Neural progenitor cell (in vitro differentiated cells): ENCODE data around the gene ATXN10. TPM values are rescaled to one million over a fixed set of nuclear protein-coding genes. Genes with fewer than 3 reads are reported as not detected.

Experiments
- DNase-seq: peaks from one replicate; pipeline ENCODE4 v3.0.0-alpha.2; 2016; ENCODE audit warnings: low spot score
- H2AFZ ChIP-seq: fragments of 200-600 bp; sonication (generic); replicated peaks from 2 replicates; pipeline ENCODE4 v1.6.1; 2016; ENCODE audit warnings: antibody characterized with exemption
- H3F3A ChIP-seq: fragments of 200-600 bp; sonication (generic); 2 replicates; pipeline ENCODE4 v1.6.1; 2016; ENCODE audit warnings: antibody characterized with exemption, low read depth
- H3K27ac ChIP-seq: fragments of 200-600 bp; sonication (generic); 2 replicates; pipeline ENCODE4 v1.5.1; 2016; ENCODE audit warnings: mild to moderate bottlenecking
- H3K27me3 ChIP-seq: fragments of 200-600 bp; sonication (generic); 2 replicates; pipeline ENCODE4 v1.6.1; 2016; ENCODE audit warnings: mild to moderate bottlenecking, moderate library complexity
- H3K36me3 ChIP-seq: fragments of 200-600 bp; sonication (generic); 2 replicates; pipeline ENCODE4 v1.5.1; 2016
- H3K4me1 ChIP-seq: fragments of 200-600 bp; sonication (generic); 2 replicates; pipeline ENCODE4 v1.6.1; 2016; ENCODE audit warnings: mixed run types
- H3K4me2 ChIP-seq: fragments of 200-600 bp; sonication (generic); 2 replicates; pipeline ENCODE4 v1.6.1; 2016
- H3K4me3 ChIP-seq: fragments of 200-600 bp; sonication (generic); 2 replicates; pipeline ENCODE4 v1.5.1; 2016
- H3K79me2 ChIP-seq: fragments of 200-600 bp; sonication (generic); 2 replicates; pipeline ENCODE4 v1.6.1; 2016; ENCODE audit warnings: low read depth
- H3K9ac ChIP-seq: fragments of 200-600 bp; sonication (generic); 2 replicates; pipeline ENCODE4 v1.6.1; 2016
- H3K9me3 ChIP-seq: fragments of 200-600 bp; sonication (generic); 2 replicates; pipeline ENCODE4 v1.5.1; 2016; ENCODE audit warnings: low read depth
- H4K20me1 ChIP-seq: fragments of 200-600 bp; sonication (generic); 2 replicates; pipeline ENCODE4 v1.6.1; 2016; ENCODE audit warnings: low read depth
- H3K27ac Mint-ChIP-seq: 3 replicates; pipeline ENCODE4 v1.8.0; 2021; ENCODE audit warnings: mixed read lengths
- H3K27me3 Mint-ChIP-seq: 2 replicates; pipeline ENCODE4 v1.8.0; 2022; ENCODE audit warnings: low read depth, mild to moderate bottlenecking, inconsistent platforms, moderate library complexity, mixed read lengths; ENCODE audit not compliant: insufficient read depth
- H3K36me3 Mint-ChIP-seq: 3 replicates; pipeline ENCODE4 v1.8.0; 2021; ENCODE audit warnings: mixed read lengths
- H3K4me1 Mint-ChIP-seq: 3 replicates; pipeline ENCODE4 v1.8.0; 2021; ENCODE audit warnings: mixed read lengths
- H3K4me3 Mint-ChIP-seq: 3 replicates; pipeline ENCODE4 v1.8.0; 2021; ENCODE audit warnings: mild to moderate bottlenecking, moderate library complexity, mixed read lengths
- H3K9me3 Mint-ChIP-seq: 3 replicates; pipeline ENCODE4 v1.8.0; 2020; ENCODE audit warnings: mixed read lengths
- CTCF ChIP-seq: fragments of 200-600 bp; sonication (generic); IDR thresholded peaks from 2 replicates; pipeline ENCODE4 v1.5.1; 2017; ENCODE audit warnings: antibody characterized with exemption, mild to moderate bottlenecking
- EZH2 ChIP-seq: fragments of 200-600 bp; sonication (generic); IDR thresholded peaks from 2 replicates; pipeline ENCODE4 v1.6.1; 2017; ENCODE audit warnings: antibody characterized with exemption, mild to moderate bottlenecking, moderate library complexity
- EZH2phosphoT487 ChIP-seq: fragments of 200-600 bp; sonication (generic); IDR thresholded peaks from 2 replicates; pipeline ENCODE4 v1.6.1; 2017; ENCODE audit warnings: antibody characterized with exemption
- total RNA-seq: library from RNA; depleted of rRNA; stranded (reverse); fragments of >200 nt; gene quantifications from 2 replicates; pipeline ENCODE4 v1.2.3, GENCODE V29; 2015; ENCODE audit warnings: low replicate concordance

Gene ATXN10
- total RNA-seq, 1 donor from 2014 or later, result 168 TPM

- no peaks in the 10 kb centered on the region for H3K36me3 Mint-ChIP-seq
Measured at GRCh38 chr22:45890351-45890635, 218.7 kb downstream of the ATXN10 start.

GRCh38 chr22:45891021-45891421 is 219.4 kb downstream of the ATXN10 start:
- H4K20me1 ChIP-seq, result no peaks in the 10 kb centered on the region
- H3K9ac ChIP-seq, result no peak overlapping the region
- no peak overlapping the region for H3K4me2 ChIP-seq
- H3K27me3 Mint-ChIP-seq, result peaks cover 8% of the 10 kb centered on the region
- no peak overlapping the region for H2AFZ ChIP-seq
- no peaks in the 10 kb centered on the region for H3K9me3 ChIP-seq
- no peaks in the 10 kb centered on the region for H3K79me2 ChIP-seq
- H3K27me3 ChIP-seq, result no peaks in the 10 kb centered on the region
- no peak overlapping the region for H3K27ac ChIP-seq
- DNase-seq, result no peak
- no peaks in the 10 kb centered on the region for H3K9me3 Mint-ChIP-seq
- H3K27ac Mint-ChIP-seq, result peak overlapping the region; percentile 25
- peaks cover 2% of the 10 kb centered on the region for H3K4me1 ChIP-seq
- H3K4me3 Mint-ChIP-seq, result no peak overlapping the region
- peaks cover 7% of the 10 kb centered on the region for H3F3A ChIP-seq
- no peaks in the 10 kb centered on the region for H3K36me3 ChIP-seq
- TF ChIP-seq CTCF (no peak), EZH2phosphoT487 (no peak), EZH2 (no peak)
- no peaks in the 10 kb centered on the region for H3K36me3 Mint-ChIP-seq
- H3K4me1 Mint-ChIP-seq, result peaks cover 18% of the 10 kb centered on the region
- H3K4me3 ChIP-seq, result no peak overlapping the region

More at GRCh38 chr22:45890351-45890635, 218.7 kb downstream of the ATXN10 start:
- Histone ChIP-seq H3K4me1 (peaks cover 4% of the 10 kb centered on the region), H3K9ac (no peak overlapping the region), H3F3A (peaks cover 7% of the 10 kb centered on the region), H4K20me1 (no peaks in the 10 kb centered on the region), H3K4me3 (no peak overlapping the region), H3K79me2 (no peaks in the 10 kb centered on the region), H3K27me3 (no peaks in the 10 kb centered on the region), H3K9me3 (no peaks in the 10 kb centered on the region), H3K36me3 (no peaks in the 10 kb centered on the region), H3K4me2 (no peak overlapping the region), H3K27ac (peak overlapping the region; percentile 82), H2AFZ (no peak overlapping the region)
- Mint-ChIP-seq H3K4me3 (no peak overlapping the region), H3K27me3 (peaks cover 8% of the 10 kb centered on the region), H3K27ac (peak overlapping the region; percentile 66), H3K9me3 (no peaks in the 10 kb centered on the region), H3K4me1 (peaks cover 18% of the 10 kb centered on the region)
- DNase-seq, result no peak
- TF ChIP-seq EZH2phosphoT487, result no peak
- TF ChIP-seq EZH2, result no peak
- no peak for TF ChIP-seq CTCF

- Histone ChIP-seq H4K20me1 (no peaks in the 10 kb centered on the region), H3K27me3 (no peaks in the 10 kb centered on the region), H3F3A (peaks cover 7% of the 10 kb centered on the region), H3K4me1 (peaks cover 5% of the 10 kb centered on the region), H3K4me2 (no peak overlapping the region), H3K4me3 (no peak overlapping the region), H3K9ac (no peak overlapping the region), H2AFZ (no peak overlapping the region), H3K27ac (no peak overlapping the region), H3K9me3 (no peaks in the 10 kb centered on the region), H3K36me3 (no peaks in the 10 kb centered on the region), H3K79me2 (no peaks in the 10 kb centered on the region)
- Mint-ChIP-seq H3K4me3 (no peak overlapping the region), H3K4me1 (peaks cover 16% of the 10 kb centered on the region), H3K27ac (peak overlapping the region; percentile 37), H3K36me3 (no peaks in the 10 kb centered on the region), H3K27me3 (peaks cover 7% of the 10 kb centered on the region), H3K9me3 (no peaks in the 10 kb centered on the region)
- TF ChIP-seq EZH2 (no peak), CTCF (no peak), EZH2phosphoT487 (no peak)
- no peak for DNase-seq
Measured at GRCh38 chr22:45891471-45891995, 219.9 kb downstream of the ATXN10 start.
